ENCODE measurements around the gene SUMO3.

The SUMO3 gene

DNA sequence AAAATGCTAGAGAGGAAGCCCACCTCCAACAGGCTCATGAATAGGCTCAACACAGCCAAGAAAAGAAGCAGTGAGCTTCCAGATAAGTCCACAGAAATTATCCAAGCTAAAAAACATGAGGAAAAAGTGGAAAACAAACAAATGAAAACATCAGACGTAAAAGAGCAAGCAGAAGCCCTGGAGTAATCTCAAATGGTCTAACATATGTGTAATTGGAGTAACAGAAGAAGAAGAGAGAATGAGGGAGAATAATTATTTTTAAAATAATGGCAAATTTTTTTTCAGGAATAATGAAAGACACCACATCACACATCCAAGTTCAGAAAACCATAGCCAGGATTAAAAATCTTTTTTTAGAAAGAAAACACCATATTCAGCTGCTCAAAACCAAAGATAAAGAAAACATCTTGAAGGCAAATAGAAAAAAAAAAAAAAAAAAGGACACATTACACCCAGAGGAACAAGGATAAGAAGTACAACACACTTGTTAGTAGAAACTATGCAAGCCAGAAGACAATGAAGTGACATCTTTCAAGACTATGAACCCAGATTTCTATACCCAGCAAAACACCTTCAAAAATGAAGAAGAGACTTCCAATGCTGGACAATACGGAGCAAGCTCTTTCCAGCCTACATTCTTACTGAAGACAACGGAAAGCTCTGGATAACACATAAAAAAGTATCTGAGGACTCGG lies 10.6 kb upstream of the SUMO3 start:
- DNase-seq (ENCODE audit: low read depth): no peak

DNA sequence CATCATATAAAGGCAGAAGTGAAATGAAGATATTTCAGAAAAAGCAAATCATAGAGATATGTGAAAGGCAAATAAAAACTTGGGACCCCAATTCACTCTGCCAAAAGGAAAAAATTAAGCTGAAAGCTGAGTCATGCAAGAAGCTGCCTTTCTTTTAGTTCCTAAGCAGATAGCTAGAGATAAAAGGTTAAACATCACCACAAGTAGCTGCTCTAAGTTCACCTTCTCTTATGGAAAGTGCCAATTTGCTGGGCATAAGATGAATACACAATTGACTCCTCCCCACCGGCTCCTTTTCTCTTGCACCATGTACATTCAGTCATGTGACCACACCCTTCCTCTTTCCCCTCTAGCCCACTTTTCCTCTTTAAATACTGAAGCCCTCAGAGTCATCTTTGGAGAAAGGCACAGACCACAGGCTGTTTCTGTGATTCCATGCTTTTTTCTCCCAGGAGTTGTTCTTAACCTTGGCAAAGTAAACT lies 5.4 kb upstream of the SUMO3 start:
- DNase-seq (ENCODE audit: low read depth): no peak

DNA sequence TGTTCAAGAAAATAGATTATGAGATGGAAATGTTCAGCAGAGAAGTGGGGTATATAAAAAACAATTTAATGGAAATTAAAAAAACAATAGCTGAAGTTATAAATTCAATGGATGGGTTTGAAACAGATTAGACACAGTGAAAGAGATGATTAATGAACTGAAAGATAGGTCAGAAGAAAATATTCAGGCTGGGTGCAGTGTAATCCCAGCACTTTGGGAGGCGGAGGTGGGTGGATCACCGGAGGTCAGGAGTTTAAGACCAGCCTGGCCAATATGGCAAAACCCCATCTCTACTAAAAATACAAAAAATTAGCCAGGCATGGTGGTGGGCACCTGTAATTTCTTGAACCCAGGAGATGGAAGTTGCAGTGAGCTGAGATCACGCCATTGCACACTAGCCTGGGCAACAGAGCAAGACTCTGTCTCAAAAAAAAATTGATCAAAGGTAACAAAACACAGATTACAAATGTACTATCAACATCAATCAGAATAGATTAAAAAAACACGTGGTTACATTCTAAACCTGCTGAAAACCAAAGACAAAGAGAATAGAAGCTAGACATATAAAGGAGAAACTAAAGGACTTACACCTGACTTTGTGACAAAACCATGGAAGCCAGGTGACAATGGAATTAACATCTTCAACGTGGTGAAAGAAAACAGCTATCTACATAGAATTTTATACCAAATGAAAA lies 4.8 kb upstream of the SUMO3 start:
- DNase-seq (ENCODE audit: low read depth): no peak

DNA sequence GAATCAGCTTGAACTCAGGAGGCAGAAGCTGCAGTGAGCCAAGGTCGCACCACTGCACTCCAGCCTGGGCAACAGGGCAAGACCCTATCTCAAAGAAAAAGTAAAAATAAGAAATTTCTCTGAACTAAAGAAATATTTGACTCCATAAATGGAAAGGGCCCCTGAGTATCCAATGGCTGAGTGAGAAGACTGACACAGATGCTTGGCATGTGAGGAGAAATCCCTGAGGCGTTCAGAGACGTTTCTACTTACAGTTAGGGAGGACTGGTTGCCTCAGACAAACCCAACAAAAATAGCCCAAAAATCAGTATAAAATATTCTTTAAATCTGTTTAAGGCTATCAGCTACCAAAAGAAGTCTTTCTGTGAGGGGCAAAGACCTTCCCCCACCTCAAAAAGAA lies 3.0 kb upstream of the SUMO3 start:
- no peak for DNase-seq (ENCODE audit: low read depth)

DNA sequence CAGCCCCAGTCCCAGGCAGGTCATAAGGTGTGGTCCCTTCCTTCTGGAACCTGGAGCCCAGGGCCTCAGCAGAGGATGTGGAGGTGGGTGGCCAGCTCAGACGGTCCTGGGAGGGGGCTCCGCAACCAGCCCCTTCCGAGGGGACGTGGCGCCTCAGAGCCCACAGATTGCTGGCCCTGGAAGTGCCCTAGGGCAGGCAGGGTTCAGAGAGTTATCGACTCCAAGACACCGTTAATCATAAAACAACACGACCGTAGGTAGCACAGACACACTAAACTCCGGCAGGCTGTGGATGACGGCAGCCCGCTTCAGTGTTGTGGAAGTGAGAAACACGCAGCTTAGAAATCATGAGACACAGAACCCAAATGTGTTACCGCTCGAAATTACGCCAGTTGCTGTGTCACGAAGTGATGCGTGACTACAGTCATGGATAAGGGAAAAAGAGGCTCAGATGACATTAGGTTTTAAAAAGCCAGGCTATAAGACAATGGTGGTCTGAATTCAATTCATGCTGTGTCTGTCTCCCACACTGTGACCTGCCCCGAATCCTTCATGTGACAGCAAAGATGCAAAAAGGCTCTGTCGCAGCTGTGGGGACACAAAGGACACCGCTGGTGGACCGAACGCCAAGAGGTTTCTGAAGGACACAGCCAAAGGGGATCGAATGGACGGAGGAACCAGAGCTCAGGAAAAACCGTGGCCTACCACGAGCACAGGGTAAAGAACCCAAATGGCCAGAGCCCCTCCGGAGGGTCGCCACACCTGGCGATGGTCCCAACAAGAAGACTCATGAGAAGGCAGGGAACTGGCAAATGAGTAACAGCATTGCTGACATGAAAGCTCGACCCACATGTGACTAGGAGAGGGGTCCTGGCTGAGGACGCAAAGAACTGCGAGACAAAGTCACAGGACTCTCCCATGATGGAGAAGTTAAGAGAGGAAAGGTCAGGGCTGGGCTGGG lies 1.7 kb upstream of the SUMO3 start:
- DNase-seq (ENCODE audit: low read depth): no peak

DNA sequence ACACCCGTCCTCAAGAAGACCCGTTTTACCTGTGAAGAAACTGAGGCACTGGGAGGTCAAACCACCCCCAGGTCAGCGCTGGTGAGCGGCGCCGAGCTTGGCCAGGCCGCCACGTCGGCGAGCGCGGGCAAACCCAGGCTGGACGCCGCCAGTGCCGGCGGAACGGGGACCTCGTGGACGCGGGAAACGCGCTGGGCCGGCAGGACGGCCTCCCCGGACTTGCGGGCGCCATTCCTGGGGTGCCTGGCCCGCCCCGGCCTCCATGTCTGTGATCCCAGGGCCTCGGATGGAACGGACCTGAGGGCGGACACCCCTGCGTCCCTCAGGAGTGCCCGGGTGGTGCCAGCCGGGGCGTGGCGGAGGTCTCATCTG lies 764 bp upstream of the SUMO3 start:
- DNase-seq (ENCODE audit: low read depth): no peak

DNA sequence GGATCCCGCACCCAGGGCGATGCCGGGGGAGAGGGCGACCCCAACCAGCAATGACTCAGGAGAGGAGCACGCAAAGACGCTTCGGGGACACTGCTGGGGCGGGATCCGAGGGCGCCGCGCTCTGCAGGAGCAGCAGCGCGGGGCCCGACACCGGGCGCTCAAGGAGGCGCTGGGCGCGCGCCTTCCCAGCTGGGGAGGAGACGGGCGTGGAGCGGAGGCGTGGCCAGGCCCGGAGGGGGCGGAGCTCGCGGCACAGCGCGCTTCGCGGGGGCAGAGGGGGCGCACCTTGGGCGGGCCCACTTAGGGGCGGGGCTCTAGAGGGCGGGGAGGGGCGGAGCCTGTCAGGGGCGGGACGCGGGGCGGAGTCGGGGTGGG lies 369 bp downstream of the SUMO3 start:
- DNase-seq (ENCODE audit: low read depth): peak; percentile 90

DNA sequence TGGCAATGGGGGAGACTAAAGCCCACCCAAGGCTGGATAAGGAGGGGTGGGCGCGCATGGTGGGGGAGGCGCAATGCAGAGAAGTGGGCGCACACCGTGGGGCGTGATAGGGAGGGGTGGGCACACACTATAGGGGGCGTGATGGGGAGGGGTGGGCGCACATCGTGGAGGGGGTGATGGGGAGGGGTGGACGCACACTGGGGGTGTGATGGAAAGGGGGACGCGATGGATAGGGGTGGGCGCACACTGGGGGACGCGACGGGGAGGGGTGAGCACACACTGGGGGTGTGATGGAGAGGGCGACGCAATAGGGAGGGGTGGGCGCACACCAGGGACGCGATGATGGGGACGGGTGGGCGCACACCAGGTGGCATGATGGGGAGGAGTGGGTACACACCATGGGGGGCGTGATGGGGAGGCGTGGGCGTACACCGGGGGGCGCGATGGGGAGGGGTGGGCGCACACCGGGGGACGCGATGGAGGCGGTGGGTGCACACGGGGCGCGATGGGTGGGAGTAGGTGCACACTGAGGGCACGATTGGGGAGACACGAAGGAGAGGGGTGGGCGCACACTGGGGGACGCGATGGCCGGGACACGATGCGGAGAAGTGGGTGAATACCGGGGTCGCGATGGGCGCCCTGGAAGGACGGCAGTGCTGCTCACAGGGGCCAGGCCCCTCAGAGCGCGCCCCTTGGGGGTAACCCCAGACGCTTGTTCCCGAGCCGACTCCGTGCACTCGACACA lies 929 bp downstream of the SUMO3 start:
- DNase-seq (ENCODE audit: low read depth): no peak

DNA sequence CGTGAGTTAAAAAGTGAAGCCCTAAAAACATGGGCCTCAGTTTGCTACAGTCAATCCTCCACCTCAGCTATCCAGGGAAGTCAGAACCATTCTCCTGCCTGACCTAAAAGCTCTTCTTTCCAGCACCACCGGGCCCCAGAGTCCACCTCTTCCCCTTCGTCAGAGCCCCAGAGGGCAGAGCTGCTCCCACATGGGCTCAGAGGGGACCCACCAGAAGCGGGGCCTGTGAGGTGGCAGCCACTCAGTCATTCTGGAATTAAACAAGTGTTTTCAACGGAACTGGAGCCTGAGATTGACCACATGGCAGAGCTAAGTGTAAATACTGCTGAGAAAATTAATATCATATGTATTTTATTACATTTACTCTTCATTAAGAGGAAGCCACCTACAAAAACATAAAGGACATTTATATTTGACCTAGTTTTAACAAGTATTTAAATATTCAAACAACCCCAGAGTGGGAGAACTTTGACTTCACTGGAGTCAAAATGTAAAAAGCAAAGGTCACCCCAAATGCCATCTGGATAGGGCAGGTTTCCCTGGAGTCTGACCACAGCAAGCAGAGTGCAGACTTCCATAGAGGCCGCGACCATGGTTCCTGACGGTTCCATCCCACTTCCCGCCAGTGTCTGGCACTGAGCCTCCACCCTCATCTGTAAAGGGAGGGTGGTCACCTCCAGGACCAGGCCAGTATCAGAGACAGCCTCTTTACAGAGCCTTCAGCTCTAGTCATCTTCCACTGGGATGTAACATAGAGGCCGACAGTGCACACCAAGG lies 1.8 kb downstream of the SUMO3 start:
- DNase-seq (ENCODE audit: low read depth): no peak

DNA sequence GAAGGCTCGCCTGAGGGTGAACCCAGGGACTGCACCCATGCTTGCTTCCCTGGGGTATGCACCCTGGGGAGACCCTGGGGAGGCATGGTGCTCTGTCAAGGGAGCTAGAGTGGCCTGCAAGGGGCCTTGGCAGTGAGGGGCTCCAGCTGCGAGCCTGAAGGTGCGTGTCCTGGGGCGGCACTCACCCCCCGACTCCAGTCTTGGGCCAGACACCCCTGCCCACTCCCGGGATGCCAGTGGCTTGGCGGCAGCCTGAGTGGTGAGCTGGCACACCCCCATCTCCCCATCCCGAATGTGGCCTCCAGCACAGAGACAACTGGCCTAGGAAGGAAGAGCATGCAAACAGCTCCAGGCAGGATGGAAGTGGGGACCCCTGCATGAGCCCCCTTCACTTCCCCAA lies 2.6 kb downstream of the SUMO3 start:
- DNase-seq (ENCODE audit: low read depth): no peak

DNA sequence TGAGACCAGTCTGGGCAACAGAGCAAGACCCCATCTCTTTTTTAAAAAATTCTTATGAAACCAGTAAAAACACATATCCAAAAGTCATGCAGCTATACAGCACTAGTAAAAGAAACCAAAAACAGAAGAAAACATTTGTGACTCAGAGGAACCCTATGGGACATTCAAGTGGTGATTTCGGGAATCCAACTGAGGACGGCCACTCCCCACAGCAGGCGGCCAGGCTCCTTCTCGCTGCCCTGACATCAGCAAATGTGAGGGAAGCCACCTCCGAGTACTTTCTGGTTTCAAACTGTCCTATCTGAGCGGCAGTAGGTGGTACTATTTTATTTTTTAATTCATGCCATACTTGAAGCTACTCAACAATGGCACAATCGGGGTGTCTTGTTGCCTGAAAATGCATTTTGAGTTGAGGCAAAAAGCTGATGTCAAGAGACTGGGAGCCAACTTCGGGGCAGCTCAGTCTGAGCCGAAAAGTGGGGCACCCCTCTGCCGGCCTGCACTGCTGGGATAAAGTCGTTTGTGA lies 3.3 kb downstream of the SUMO3 start:
- no peak for DNase-seq (ENCODE audit: low read depth)

DNA sequence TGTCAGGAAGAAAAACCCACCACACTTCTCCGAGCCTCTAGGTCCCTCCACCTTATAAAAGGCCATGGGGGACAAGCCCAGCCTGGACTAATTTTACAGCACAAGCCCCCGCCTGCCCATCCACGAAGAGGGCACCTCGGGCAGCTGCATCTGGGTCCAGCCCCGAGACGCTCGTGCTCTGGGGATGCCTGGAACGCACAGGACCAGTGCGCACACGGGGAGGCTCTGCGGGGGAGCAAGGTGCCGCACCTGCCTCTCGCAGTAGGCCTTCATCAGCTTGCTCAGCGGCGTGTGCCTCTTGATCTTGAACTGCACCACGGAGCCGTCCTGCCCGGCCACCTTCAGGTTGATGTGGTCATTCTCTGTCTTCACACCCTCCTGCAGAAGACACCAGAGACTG lies 4.1 kb downstream of the SUMO3 start:
- DNase-seq (ENCODE audit: low read depth): no peak

DNA sequence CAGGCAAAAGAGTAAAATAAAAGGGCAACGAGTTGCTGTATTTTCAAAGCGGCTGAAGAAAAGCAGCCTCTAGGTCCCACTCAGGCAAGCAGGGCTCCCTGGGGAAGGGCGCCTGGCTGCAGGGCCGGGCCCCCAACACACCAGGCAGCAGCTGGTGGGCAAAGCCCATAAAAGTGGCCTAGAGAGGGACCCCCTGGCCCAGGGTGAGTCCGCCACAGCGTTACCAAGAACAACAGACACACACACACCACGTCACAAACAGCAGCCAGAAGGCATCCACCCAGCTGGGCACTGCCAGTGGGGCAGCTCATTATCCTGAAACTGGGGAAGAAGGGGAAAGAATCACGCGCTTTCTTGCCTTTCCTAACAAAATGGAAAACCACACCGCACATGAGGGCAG lies 4.7 kb downstream of the SUMO3 start:
- DNase-seq (ENCODE audit: low read depth): no peak

DNA sequence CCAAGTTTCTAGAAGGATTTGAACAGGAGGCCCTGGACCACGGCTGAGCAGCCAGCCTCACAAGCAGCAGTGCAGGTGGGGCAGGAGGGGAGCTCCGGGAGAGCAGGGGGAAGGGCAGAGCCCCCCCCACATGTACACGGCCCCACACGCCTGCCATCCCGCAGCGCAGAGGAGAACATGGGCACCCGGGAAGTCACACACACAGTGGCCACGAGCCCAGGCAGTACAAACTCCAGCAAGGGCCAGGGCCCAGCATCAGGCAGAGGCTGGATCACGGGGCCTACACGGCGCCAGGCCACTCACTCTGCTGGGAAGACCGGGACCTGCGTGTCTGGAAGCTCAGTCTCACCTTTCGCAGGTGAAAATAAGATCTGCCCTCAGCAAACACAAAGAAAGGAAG lies 5.2 kb downstream of the SUMO3 start:
- DNase-seq (ENCODE audit: low read depth): no peak

DNA sequence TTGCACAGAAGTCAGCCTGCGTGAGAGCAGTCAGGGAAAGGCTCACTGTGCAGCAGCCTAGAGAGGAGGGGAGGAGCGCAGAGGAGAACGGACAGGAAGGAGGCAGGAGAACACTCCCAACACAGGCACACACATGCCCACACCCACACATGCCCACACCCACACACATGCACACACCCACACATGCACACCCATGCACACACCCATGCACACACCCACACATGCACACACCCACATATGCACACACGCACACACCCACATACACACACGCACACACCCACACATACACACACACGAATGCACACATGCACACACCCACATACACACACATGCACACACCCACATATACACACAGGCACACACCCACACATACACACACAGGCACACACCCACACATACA lies 7.1 kb downstream of the SUMO3 start:
- no peak for DNase-seq (ENCODE audit: low read depth)

DNA sequence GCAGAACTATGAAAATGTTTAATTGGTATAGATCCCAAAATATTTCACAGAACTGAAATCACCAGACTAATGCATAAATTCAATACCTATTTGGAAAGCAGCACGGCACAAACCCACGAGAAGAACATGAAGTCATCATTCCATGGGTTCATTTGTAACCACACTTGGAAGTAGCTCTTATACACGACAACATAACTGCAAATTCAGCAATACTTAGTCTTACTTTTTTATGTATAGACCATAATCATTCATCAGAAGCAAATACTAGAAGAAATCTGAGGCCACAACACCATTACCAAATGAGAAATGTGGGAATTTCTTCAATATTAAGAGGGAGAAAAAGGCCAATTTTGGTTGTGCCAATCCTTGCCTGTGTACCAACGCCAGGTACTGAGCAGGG lies 12.0 kb downstream of the SUMO3 start:
- DNase-seq (ENCODE audit: low read depth): no peak

DNA sequence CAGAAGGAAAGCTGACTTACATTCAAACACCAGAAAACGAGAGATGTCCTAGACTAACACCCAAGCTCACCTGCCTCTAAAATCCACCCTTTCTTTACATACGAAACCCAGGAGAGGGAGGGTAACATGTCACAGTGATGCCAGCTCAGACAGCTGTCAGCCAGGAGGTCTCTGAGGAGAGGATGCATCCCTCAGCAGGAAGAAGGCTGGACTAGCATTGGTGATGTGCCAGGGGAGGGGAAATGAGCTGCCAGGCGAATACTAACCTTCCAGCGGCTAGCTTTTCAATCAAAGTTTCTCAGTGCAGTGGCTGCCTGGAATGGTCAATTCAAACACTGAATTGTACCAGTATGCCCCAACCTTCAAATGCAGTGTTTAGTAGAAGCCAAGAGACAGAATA lies 12.6 kb downstream of the SUMO3 start:
- no peak for DNase-seq (ENCODE audit: low read depth)

DNA sequence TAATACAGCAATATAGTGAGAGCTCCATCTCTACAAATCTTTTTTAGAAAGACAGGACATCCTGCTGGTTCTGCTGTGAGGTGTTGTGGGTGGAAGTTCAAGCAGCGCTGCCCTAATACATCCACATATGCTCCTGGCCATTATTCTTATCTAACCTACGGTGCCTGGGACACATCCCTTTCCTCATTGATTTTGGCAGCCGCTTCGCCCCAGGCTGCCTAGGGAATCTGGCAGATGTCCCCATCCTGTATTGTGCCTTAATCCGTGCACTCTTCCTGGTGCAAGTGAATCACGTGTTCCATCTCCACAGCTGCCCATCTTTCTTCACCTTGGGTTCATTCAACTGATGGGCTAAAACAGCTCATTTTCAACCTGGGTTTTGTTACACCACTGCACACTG lies 13.1 kb downstream of the SUMO3 start:
- DNase-seq (ENCODE audit: low read depth): no peak

DNA sequence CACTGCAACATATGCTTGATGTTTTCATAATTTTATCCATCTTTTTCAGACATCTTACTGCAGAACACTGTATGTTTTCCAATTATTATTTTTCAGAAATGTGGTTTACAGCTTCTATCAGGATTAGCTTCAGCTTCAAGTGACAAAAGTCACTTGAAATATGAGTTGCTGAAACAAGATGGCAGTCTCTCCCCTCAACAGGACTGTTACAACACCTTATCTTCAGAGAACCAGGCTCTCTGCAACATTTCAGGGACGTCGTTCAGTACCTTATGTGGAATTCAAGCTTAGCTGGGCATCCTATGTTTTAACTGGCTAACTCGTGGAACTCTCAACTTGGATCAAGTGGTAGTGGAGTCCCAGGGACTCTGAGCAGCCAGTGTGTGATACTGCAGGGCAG lies 14.2 kb downstream of the SUMO3 start:
- no peak for DNase-seq (ENCODE audit: low read depth)

DNA sequence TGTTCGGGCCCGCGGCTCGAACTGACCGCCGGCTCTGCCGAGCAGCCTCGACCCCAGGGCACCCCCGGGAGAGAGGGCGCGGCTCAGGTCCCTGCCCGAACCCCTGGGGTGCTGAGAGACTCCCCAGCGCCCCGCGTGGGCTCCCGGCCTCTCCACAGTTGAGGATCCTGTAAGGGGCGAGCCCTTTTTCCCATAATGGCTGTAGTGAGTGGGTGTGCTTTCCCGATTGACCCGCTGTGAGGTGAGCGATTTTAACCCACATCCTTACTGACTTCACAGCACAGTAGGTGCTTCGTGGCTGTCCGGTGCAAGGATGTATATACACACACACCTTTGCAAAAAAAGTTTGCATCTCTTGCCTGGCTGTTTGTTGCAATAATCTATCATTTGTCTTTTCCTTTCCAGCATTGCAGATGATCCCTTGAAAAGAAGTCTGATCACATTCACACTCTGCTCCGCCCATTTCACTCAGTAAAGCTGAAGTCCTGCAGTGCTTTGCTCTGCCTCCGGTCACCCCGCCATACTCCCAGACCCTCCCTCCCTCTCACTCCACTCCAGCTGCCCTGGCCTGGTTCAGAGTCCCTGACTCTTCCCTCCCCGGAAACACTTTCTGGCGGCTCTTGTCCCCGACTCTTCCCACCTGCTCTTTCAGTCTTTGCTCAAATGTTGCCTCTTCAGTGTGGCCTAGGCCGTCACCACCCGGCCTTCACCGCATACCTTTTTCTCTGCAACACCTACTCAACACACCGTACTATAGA lies 15.3 kb downstream of the SUMO3 start:
- no peak for DNase-seq (ENCODE audit: low read depth)
